Stimulated activated CD4-positive, alpha-beta T cell treated with anti-CD3 and anti-CD28 coated beads, Interleukin-4, amount 100 ng/mL, for 4 hours (primary cell): ENCODE measurements around the gene SELENON.

Source experiments
- DNase-seq, 2 experiments: peaks; one replicate each; pipeline ENCODE4 v3.0.0-alpha.2; 2020

The SELENON gene

GRCh38 chr1:25770541-25771220 is 29.3 kb upstream of the SELENON start:
- peak in 1 of 2 experiments; percentile 32 for DNase-seq

DNA sequence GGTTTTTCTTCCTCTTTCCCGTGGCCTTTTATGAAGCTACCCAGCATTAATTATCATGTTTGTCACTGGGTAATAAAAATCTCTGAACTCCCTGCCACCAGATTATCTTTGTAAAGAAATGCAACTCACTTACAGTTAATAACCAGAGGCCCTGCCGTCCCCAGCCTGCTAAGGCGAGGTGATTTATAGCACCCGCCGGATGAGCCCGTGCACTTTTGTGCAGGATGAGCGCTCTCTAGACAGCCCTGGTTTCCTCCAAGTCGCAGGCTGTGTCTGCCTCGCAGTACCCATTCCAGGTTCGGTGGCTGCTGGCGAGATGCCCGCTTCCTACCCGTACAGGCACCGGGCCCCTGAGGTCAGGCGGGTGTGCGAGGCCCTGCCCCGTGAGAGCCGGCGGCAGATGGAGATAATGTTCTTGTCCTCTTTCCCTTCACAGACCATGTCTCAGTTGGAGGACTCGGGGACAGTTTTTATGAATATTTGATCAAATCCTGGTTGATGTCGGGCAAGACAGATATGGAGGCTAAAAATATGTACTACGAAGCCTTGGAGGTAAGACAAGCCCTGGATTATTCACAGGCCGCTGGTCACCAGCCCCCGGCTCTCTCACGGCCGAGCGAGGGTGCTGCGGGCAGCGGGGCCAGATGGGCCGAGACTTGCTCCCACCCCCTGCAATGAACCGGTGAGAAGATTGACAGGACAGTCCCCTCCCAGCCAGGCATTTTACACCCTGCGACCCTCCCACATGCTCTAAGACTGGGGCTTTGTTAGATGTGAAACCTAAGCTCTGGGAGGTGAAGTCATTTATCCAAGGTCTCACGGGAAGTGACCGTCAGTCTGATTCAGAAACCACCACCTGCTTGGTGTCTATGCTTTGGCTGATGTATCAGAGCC is 28.5 kb upstream of the SELENON start:
- DNase-seq: peak; percentile 17 to 20

DNA sequence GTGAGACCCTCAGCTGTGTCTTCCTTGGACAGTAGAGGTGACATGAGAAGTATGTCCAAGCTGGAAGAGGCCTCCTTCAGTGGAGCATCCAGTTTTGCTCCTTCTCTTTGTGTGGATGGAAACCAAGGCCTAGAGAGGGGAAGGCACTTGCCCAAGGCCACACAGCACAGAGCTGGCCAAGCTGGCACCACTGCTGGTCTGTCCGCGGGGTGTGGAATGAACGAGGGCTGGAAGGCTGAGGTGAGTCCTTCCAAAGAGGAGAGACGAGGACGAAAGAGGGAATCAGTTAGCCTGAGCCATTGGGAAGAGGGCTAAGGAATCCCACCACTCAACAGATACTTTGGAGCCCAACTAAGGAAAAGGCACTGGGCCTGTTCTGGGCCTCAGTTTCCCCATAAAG is 27.8 kb upstream of the SELENON start:
- DNase-seq: no peak

DNA sequence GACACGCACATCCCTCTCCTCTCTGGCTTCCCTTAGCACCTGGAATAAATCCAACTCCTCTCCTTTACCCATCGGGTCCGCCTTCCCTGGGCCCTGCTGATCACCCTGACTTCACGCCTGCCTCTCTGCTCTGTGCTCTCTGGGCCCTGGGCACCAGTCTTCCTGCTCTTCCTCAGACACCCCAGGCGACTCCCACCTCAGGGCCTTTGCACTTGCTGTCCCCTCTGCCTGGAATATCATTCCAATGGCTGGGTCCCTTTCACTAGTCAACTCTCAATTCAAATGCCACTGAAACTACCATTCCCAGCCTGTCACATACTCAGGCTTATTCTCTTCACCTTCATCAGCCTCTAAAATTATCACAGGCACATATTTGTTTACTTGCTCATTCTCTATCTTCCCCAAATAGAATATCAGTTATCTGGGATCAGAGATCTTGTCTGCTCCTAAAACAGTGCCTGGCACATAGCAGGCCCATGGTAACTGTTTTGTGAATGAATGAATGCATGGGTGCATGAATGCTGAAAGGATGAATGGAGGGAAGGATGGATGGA is 27.2 kb upstream of the SELENON start:
- no peak for DNase-seq

- DNase-seq: no peak
Observed at GRCh38 chr1:25773441-25774125, 26.4 kb upstream of the SELENON start.

DNA sequence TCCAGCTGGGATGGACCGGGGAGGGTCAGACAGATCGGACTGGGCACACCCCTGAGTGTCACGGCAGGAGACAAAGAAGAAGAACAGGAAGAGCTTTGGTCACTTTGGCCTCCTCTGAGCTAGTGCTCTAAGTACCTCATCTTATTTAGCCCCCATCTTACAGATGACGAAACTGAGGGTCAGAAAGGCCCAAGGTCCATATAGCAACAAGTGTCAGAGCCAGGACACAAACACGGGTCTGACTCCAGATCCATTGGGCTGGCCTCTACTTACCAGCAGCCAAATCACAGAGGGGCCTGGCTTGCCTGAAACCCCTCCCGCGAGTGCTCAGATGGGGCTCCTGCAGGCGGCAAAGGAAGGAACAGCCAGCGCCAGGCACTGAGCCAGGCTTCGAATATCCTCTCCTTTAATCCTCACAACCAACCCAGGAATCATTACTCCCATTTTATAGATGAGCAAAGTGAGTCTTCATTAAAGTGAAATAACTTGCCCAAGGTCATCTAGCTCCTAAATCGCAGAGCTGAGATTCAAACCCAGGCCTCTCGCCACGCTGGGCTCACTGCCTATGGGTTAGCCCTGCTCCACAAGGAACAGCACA is 25.7 kb upstream of the SELENON start:
- DNase-seq: no peak

- peak; percentile 70 to 91 for DNase-seq
Observed at GRCh38 chr1:25774921-25775771, 24.8 kb upstream of the SELENON start.

DNA sequence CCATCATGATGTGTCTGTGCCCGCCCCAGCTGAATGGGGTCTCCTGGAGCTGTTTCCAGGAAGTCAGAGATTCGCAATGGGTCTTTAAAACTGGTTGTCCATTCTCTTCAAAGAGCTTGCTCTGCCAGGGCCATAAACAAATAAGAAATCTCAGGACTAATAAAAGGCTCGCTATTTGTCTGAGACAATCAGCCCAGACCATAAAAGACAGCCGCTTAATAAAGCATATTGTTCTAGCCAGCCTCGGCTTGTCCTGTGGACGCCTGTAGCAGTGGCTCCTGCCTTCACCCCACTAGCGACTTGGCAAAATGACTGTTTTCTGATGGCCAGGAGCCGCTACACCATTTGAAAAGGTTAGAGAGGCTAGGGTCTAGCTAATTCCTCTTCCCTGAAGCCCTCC is 20.6 kb upstream of the SELENON start:
- DNase-seq: no peak

DNA sequence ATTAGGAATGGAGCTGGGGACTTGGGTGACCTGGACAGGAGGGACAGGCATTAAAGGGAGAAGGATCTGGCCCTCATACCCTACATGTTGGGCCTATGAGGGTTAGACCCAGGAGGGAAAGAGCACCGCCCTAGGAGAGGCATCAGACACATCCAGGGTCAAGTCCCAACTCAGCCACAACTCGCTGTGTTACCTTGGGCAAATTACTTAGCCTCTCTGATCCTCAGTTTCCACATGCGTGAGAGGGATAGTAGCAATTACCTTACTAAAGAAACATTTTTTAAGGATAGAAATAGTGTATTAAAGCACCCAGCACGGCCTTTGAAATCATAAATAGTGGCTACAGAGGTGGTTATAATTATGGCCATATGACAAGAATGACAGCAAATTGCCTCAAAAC is 20.1 kb upstream of the SELENON start:
- no peak for DNase-seq

DNA sequence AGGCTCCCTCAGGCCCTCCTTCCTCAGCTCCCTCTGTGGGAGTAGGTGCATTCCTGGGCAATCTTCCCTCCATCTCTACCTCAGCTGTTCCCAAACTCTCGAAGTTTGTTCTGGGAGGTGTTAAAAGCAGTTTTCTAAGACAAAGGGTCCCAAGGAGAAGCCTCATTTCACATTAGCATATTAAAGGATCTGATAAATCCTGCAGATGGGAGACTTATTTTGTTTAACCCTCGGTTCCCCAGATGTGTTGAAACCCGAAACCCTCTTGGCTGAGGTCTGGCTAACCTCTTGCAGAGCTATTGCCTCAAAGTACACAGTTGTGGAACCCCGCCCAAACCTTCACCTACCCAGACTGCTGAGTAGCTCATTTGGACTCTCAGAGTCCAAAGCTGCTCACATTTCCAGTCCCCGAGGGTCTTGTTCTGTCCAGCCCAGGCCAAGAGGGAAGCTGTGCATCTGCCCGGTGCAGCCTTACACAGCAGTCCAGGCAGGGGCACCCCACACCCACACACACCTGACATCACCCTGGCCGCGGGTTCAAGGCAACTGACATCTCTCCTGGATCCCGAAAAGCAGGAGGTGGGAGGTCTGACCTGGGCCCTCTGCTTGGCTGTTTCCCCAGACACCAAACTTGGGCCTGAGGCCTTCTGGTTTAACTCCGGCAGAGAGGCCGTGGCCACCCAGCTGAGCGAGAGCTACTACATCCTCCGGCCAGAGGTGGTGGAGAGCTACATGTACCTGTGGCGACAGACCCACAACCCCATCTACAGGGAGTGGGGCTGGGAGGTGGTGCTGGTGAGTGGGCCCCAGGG is 19.5 kb upstream of the SELENON start:
- no peak for DNase-seq

- no peak for DNase-seq
Observed at GRCh38 chr1:25781130-25781433, 18.9 kb upstream of the SELENON start.

GRCh38 chr1:25782608-25783201 is 17.3 kb upstream of the SELENON start:
- DNase-seq: no peak

DNA sequence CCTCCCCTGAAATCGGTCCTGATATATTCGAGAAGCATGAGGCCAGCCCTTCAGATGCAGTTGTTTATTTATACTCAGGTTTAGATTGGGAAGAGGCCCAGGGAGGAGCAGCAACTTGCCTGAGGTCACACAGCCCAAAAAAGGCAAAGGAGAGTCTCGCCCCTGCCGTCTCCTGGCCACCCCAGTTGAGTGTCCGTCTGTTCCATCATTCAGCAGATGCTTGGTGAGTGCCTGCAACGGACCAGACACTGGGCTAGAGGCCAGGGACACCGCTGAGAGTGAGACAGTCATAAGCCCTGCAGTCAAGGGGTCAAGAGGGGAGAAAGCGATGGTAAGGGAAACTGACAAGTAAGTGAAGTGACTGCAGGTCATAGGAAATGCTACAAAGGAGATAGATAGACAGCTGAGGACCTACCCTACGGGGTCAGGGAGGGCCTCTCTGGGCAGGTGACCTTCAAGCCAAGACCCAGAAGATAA is 15.4 kb upstream of the SELENON start:
- DNase-seq: no peak

DNA sequence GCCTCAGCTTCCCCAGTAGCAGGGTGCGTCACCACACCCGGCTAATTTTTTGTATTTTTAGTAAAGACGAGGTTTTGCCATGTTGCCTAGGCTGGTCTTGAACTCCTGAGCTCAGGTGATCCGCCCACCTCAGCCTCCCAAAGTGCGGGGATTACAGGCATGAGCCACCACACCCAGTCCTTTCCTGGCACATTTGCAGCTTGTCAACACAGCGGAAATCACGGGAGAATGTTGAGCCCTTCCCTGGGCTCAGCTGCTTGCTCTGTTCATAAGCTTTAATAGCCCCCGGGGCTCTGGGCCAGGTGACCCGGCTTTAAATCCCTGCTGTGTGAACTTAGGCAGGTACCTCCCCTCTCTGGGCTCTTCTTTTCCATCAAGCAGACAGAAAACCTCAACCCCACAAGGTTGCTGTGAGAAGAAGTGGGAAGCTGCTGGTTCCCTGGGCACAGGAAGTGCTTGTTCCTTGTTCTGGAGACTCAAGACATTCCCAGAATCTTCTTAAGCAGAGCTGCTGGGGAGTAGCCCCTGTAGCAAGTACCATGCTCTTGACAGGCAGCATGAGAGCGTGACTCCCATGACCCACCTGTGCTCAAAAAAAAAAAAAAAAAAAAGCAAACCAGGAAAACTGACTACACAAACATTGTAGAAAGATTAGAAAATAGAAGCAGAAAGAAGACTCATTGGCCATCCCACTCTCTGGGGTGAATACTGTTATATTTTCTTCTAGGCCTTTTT is 14.5 kb upstream of the SELENON start:
- no peak for DNase-seq

DNA sequence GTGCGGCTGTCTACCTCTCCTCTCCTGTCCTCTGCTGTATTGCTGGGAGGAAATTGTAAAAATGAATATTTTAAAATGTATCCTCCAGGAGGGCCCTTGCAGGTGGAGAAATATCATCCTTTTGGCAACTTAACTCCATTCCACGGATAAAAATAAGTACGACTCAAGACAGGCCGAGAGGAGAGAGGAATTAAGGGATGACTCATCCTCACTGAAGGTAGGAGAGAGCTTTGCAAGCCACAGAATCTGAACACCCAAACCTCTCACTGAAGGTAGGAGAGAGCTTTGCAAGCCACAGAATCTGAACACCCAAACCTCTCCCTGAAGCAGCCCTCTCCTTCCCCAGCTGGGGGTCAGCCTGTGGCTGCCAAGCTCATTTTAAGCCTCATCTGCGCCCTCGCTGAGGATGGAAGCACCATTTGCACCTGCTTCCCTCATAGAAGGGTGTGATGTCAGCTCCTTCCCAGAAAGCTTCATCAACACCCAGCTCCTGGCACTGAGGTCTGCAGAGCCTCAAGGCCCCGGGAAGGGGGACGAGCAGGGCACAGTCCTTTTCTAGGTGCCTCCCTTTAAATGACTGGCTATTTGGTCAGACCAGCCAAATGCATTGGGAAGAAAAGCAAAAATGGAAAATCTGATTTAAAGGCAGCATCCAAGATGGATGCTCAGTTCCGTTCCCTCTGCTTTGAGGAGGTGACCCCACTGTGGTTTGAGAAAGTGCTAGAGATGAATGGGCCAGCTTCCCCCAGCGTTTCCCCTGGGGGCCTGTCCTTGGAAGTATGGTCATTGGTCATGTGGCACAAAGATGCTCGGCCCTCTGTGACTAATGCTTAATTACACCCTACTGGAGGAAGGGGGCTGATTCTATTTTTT is 12.9 kb upstream of the SELENON start:
- DNase-seq: no peak

DNA sequence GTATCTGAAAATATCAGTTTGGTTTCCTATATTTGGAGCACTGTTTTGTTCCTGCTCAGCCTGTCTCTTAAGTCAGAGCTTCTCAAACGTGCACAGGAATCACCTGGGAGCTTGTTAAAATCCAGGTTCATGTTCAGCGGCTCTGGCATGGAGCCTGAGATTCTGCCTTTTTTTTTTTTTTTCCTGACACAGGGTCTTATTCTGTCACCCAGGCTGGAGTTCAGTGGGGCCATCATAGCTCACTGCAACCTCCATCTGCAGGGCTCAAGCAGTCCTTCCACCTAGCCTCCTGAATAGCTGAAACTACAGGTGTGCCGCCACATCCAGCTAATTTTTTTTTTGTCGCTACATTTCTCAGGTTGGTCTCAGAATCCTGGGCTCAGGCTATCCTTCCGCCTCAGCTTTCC is 12.2 kb upstream of the SELENON start:
- no peak for DNase-seq

- DNase-seq: no peak
Observed at GRCh38 chr1:25790472-25790871, 9.5 kb upstream of the SELENON start.

GRCh38 chr1:25792115-25792514 is 7.9 kb upstream of the SELENON start:
- DNase-seq: no peak

GRCh38 chr1:25793585-25794170 is 6.3 kb upstream of the SELENON start:
- no peak for DNase-seq
